NCI-H1694 treated with DMSO at 0.1 percent for 48 hours (cell line): ENCODE results near the gene EPB41.
"Not testable (repeated sequence)": the region's sequence is repeated elsewhere in the genome, so short reads cannot be mapped to it uniquely, and the experiment has no call there.

ENCODE experiments used
- DNase-seq: peaks from one replicate; lab custom pipeline; 2025; lab: John Stamatoyannopoulos, UW

EPB41 gene

GRCh38 chr1:28927266-28927647 is 12.9 kb downstream of the EPB41 start:
- DNase-seq: no peak

GRCh38 chr1:28927648-28928313 is 13.4 kb downstream of the EPB41 start:
- DNase-seq: no peak

DNA sequence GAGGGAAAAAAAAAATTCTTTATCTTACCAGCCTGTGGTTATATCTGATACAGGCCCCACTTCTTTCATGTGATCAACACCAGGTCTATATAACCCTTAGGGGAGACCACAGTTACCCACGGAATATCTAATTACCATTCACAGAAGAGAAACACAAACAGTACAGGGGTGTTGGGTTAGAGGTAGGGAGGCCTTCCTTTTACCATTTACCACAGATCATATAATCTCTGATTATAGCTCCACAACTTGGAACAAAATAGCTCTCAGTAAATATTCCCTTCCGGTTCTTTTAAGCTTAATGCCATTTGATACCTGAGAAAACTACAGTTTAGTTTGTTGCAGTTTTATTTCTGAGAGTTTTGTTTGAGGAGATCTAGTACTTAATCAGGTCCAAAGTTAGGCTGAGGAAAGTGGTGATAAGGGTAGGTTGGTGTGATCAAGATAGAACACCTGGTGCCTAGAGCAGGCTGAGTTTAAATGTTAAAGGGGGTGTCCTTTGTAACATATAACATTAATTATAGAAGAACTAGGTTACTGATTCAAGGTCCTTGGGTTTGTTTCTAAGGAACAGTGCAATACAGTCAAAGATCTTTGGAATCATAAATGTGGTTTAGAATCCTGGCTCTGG is 14.1 kb downstream of the EPB41 start:
- DNase-seq: no peak

GRCh38 chr1:28933277-28933676 is 18.9 kb downstream of the EPB41 start:
- DNase-seq: no peak

- DNase-seq: no peak
These were observed 19.5 kb downstream of the EPB41 start for GRCh38 chr1:28933918-28934317.

- DNase-seq: no peak
These were observed 20.3 kb downstream of the EPB41 start for GRCh38 chr1:28934676-28935075.

DNA sequence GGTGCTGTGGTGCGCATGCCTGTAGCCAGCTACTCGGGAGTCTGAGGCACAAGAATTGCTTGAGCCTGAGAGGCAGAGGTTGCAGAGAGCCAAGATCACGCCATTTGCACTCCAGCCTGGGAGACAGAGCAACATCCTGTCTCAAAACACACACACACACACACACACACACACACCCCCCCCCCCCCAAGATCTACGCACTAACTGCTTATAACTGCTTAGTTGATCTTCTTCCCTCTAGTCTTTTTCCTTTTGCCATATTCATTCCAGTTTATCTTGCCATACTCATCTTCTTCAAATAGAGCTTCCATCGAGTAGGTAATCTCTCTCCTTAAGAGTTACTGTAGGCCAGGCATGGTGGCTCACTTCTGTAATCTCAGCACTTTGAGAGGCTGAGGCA is 20.9 kb downstream of the EPB41 start:
- no peak for DNase-seq

- DNase-seq: no peak
These were observed 21.7 kb downstream of the EPB41 start for GRCh38 chr1:28936094-28936493.

DNA sequence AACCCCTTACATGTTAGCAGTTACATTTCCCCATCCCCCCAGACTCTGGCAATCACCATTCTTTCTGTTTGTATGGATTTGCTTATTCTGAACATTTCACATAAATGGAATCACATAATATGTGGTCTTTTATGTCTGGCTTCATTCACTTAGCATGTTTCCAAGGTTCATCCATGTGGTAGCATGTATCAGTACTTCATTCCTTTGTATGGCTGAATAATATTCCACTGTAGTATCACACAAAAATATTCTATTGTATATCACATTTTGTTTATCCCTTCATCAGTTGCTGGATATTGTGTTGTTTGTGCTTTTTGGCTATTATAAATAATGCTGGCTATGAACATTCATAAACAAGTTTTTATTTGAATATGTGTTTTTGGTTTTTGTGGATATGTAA is 22.2 kb downstream of the EPB41 start:
- DNase-seq: no peak

- DNase-seq: not testable (repeated sequence)
These were observed 29.2 kb downstream of the EPB41 start for GRCh38 chr1:28943581-28943980.

DNA sequence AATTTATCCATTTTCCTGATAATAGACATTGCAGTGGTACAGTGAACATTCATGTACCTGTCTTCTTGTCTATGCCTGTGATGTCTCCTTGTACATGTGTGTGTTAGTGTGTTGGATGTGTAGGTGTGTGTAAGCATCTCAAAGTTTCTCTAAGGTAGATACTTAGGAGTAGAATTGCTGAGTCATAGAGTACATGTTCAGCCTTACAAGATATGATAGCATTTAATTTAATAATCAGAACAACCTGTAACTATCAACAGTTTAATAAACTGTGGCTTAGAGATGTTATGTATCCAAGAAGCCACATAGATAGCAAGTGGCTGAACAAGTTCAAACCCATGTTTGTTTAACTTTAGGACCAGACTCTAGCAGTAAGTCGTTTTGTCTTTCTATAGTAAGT is 35.6 kb downstream of the EPB41 start:
- no peak for DNase-seq

- DNase-seq: peak; percentile 5
These were observed 36.1 kb downstream of the EPB41 start for GRCh38 chr1:28950449-28950848.

GRCh38 chr1:28954126-28954726 is 39.9 kb downstream of the EPB41 start:
- no peak for DNase-seq

GRCh38 chr1:28956038-28956464 is 41.7 kb downstream of the EPB41 start:
- DNase-seq: no peak

DNA sequence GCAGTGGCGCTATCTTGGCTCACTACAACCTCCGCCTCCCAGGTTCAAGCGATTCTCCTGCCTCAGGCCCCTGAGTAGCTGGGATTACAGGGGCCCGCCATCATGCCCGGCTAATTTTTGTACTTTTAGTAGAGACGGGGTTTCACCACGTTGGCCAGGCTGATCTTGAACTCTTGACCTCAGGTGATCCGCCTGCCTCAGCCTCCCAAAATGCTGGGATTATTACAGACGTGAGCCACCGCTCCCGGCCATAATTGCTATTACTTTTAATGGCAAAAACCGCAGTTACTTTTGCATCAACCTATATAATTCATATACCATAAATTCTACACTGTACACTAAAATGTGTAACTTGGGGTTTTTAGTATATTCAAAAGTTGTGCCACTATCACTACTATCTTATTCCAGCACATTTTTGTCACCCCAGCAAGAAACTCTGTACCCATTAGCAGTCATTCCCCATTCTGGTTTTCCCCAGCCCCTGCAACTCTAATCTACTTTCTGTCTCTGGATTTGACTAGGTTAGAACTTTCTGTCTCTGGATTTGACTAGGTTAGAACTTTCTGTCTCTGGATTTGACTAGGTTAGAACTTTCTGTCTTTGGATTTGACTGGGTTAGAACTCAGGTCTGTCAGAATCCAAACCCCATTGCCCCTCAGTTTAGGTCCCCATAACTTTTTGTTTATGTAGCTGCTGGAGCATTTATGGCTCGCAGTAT is 47.9 kb downstream of the EPB41 start:
- not testable (repeated sequence) for DNase-seq

DNA sequence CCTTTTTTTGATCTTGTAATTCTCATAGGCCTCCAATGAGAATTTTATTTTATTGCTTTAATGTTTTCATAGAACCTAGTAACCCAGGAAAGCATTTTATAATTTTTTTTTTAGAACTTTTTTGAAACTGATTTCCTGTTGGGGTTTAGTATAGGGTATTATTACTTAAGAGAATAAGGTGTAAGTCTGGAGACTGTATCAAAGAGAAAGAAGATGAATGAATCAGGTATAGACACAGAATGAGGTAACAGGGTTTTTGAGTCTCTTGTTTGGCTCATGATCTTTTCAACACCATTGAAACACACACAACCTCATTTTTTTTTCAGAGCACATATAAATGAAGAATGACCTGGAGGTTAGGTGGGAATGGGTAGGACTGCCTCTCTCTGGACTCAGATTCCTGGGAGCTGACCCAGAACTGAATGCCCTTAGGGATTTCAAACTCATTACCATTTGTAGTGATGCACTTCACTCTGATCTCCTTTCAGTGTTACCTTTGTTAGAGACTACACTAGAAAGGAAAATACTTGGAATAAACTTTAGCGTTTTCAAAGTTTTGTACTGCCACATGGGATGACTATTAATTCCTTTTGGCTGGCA is 51.0 kb downstream of the EPB41 start:
- DNase-seq: no peak

GRCh38 chr1:28966617-28967016 is 52.2 kb downstream of the EPB41 start:
- no peak for DNase-seq

DNA sequence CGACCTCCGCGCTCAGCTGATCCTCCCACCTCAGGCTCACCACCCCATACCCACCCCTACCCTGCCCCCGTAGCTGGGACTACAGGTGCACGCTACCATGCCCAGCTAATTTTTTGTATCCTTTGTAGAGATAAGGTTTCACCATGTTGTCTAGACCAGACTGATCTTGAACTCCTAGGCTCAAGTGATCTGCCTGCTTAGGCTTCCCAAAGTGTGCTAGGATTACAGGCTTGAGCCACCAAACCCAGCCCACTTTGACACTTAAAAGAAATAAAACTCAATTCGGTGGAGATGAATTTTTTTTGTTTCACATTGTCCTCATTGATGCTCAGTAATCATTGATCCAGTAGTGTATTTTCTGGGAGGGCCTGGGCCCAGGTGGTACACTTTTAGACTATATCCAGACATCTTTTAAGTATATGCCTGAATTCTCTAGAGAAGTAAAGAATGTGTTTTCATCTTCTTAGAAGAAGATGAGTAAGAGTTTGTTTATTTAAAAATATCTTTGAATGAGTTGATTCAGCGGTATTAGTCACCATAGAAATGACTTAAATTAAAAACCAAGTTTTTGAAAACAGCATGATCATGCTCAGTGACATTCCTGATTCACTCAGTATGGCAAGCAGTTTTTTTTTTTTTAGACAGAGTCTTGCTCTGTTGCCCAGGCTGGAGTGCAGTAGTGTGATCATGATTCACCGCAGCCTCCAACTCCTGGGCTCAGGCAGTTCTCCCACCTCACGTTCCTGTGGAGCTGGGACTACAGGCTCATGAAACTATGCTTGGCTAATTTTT is 57.8 kb downstream of the EPB41 start:
- DNase-seq: no peak

DNA sequence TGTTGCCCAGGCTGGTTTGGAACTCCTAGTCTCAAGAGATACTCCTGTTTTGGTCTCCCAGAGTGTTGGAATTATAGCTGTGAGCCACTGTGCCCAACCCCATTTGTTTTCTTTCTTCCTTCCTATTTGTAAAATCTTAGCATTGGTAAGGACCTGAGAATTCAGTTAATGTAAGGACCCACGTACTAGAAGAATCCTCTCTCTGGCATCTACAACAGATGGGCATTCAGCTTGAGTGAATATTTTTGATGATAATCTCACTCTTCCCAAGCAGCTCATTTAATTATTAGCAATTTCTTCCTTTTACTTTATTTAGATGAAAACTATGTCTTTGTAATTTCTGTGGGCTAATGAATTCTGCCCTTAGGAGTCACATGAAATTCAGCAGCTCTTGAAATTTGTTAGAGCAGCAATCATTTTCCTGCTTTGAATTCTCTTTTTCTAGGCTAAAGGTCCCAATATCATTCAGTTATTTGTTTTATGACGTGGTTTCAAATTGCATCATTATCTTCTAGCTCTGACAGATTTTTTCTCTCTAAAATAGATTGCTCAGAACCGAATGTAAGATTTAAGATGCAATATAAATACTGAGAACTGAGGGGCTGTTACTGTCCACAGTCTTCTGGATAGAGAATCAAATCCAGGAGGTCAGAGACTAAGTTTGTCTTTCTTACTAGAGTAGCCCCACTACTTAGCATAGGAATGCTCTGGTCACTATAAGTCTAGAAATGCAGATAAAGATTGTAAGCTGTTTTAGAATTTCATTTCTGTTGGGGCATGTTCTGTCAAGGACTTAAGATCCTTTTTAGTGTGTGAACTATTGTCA is 59.4 kb downstream of the EPB41 start:
- DNase-seq: no peak

DNA sequence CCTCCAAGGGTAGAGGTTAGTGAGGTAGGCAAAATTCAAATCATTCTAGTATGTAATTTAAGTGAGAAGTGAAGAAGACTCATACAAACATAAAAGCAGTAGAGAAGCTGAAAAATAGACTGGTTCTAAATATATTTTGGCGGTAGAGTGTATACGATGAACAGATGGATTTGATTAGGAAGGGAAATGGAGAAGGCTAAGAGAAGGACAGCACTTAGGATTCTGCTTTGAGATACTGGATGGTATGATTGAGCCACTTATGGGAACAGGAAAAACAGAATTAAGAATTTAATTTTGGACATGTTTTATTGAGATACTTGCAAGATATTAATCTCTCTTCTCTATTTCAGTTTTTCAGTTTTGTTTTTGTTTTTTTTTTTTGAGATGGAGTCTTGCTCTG is 60.1 kb downstream of the EPB41 start:
- DNase-seq: no peak

- no peak for DNase-seq
These were observed 61.9 kb downstream of the EPB41 start for GRCh38 chr1:28976248-28976647.
